HCT116 (cell line): Measurements from ENCODE around the gene CENPF. TPM values are rescaled to one million over a fixed set of nuclear protein-coding genes. Genes with fewer than 3 reads are reported as not detected.

Experiments
- ATAC-seq: fragments of 200-7000 bp; cut with Tn5 transposase; 2 replicates; pipeline ENCODE4 v1.9.1; 2020; ENCODE audit warnings: mild to moderate bottlenecking, moderate library complexity
- BruUV-seq: library from RNA; stranded (reverse); fragments of 400-500 nt; replicated peaks from 2 replicates; lab custom pipeline; 2021; lab: Mats Ljungman, UMichigan
- CTCF ChIA-PET: fragments of 300-600 bp; sonication (Branson Sonifier 250); formaldehyde crosslinking; loops from one replicate; lab custom pipeline; 2021; ENCODE audit warnings: antibody characterized with exemption; lab: Charles Lee
- POLR2A ChIA-PET: fragments of 300-600, 350-600 bp; sonication (Branson Sonifier 250); formaldehyde crosslinking; loops from one replicate; lab custom pipeline; 2021; ENCODE audit warnings: antibody characterized with exemption; lab: Charles Lee
- RAD21 ChIA-PET, 2 experiments: fragments of 300-600 bp; sonication (Branson Sonifier 250); formaldehyde crosslinking; loops; one replicate each; lab custom pipeline; 2023; ENCODE audit warnings: low total read pairs in 2 of 2; ENCODE audit not compliant: uncharacterized antibody in 2 of 2, unreplicated experiment in 2 of 2, low non-redundant PET in 1 of 2; lab: Charles Lee
- DNase-seq: peaks from one replicate; pipeline ENCODE4 v3.0.0-alpha.2; 2010; ENCODE audit warnings: low read depth, low spot score
- H2AFZ ChIP-seq: fragments of 200-600 bp; shearing (Covaris generic), sonication (generic); 2 replicates; pipeline ENCODE4 v1.6.1; 2017; ENCODE audit warnings: low read depth, mixed run types, mixed read lengths, antibody characterized with exemption, low read length; ENCODE audit not compliant: poor library complexity, severe bottlenecking
- H3K27ac ChIP-seq: 2 replicates; pipeline ENCODE4 v1.5.1; 2012; ENCODE audit warnings: low read depth, low read length
- H3K27me3 ChIP-seq: fragments of 200-600 bp; sonication (generic); 2 replicates; pipeline ENCODE4 v1.6.1; 2016; ENCODE audit warnings: mixed run types, low read length, mixed read lengths; ENCODE audit not compliant: insufficient read depth
- H3K36me3 ChIP-seq, 2 experiments: fragments of 200-500 bp in 1 of 2; fragments of 200-600 bp in 1 of 2; sonication (Bioruptor generic) in 1 of 2; sonication (generic) in 1 of 2; 2 replicates each; pipeline versions ENCODE4 v1.5.1 to v1.6.1; 2014 to 2016; ENCODE audit warnings: low read length in 2 of 2, inconsistent platforms in 1 of 2, mixed read lengths in 1 of 2, mixed run types in 1 of 2; ENCODE audit not compliant: insufficient read depth in 2 of 2, control insufficient read depth in 1 of 2
- H3K4me1 ChIP-seq, 2 experiments: fragments of 200-600 bp in 1 of 2; sonication (generic) in 1 of 2; 2 replicates each; pipeline versions ENCODE4 v1.5.1 to v1.6.1; 2012 to 2017; ENCODE audit warnings: low read length in 2 of 2, inconsistent platforms in 1 of 2, mild to moderate bottlenecking in 1 of 2, mixed read lengths in 1 of 2, mixed run types in 1 of 2, moderate library complexity in 1 of 2; ENCODE audit not compliant: insufficient read depth in 2 of 2, control insufficient read depth in 1 of 2
- H3K4me2 ChIP-seq: fragments of 200-600 bp; sonication (generic); 2 replicates; pipeline ENCODE4 v1.6.1; 2017; ENCODE audit warnings: mixed run types, low read length, mixed read lengths
- H3K4me3 ChIP-seq, 2 experiments: fragments of 200-600 bp in 1 of 2; sonication (generic) in 1 of 2; replicated peaks in 1 of 2; 2 replicates each; pipeline ENCODE4 v1.5.1; 2011 to 2016; ENCODE audit warnings: low read length in 2 of 2, control low read depth in 1 of 2, low read depth in 1 of 2, mild to moderate bottlenecking in 1 of 2, mixed read lengths in 1 of 2, mixed run types in 1 of 2
- H3K79me2 ChIP-seq: fragments of 200-600 bp; sonication (generic); 2 replicates; pipeline ENCODE4 v1.6.1; 2017; ENCODE audit warnings: mild to moderate bottlenecking, mixed run types, low read length, moderate library complexity, mixed read lengths; ENCODE audit not compliant: insufficient read depth
- H3K9ac ChIP-seq: fragments of 200-600 bp; sonication (generic); 2 replicates; pipeline ENCODE4 v1.6.1; 2016; ENCODE audit warnings: low read length, mixed read lengths
- H3K9me2 ChIP-seq: fragments of 200-600 bp; sonication (generic), shearing (Covaris generic); 2 replicates; pipeline ENCODE4 v1.6.1; 2017; ENCODE audit warnings: mixed run types, mild to moderate bottlenecking, moderate library complexity; ENCODE audit not compliant: insufficient read depth
- H3K9me3 ChIP-seq, 2 experiments: fragments of 200-500 bp in 1 of 2; fragments of 200-600 bp in 1 of 2; sonication (Bioruptor generic) in 1 of 2; sonication (generic) in 1 of 2; 2 replicates each; pipeline ENCODE4 v1.6.1; 2014 to 2017; ENCODE audit warnings: low read length in 2 of 2, mixed read lengths in 2 of 2, inconsistent platforms in 1 of 2, low read depth in 1 of 2, mild to moderate bottlenecking in 1 of 2, mixed run types in 1 of 2, moderate library complexity in 1 of 2; ENCODE audit not compliant: control insufficient read depth in 1 of 2, insufficient read depth in 1 of 2
- H4K20me1 ChIP-seq: fragments of 200-600 bp; sonication (generic), shearing (Covaris generic); 2 replicates; pipeline ENCODE4 v1.6.1; 2017; ENCODE audit warnings: mixed run types, mild to moderate bottlenecking, moderate library complexity; ENCODE audit not compliant: insufficient read depth
- ATF3 ChIP-seq: IDR thresholded peaks from 2 replicates; pipeline ENCODE4 v1.6.1; 2012
- CBX3 ChIP-seq: IDR thresholded peaks from 2 replicates; pipeline ENCODE4 v1.6.1; 2012; ENCODE audit warnings: low read depth
- CEBPB ChIP-seq: IDR thresholded peaks from 2 replicates; pipeline ENCODE4 v1.6.1; 2012; ENCODE audit warnings: low read depth
- CTCF ChIP-seq, 3 experiments: fragments of 200-600 bp in 1 of 3; sonication (generic) in 1 of 3; IDR thresholded peaks in 2 of 3; conservative IDR thresholded peaks in 1 of 3; 2 replicates each; pipeline ENCODE4 v1.5.1; 2012 to 2017; ENCODE audit warnings: low read depth in 2 of 3, low read length in 2 of 3, antibody characterized with exemption in 1 of 3, borderline replicate concordance in 1 of 3, control low read depth in 1 of 3, mild to moderate bottlenecking in 1 of 3, mixed read lengths in 1 of 3, mixed run types in 1 of 3, moderate library complexity in 1 of 3; ENCODE audit not compliant: insufficient read depth in 1 of 3
- EGR1 ChIP-seq: IDR thresholded peaks from 2 replicates; pipeline ENCODE4 v1.6.1; 2012; ENCODE audit warnings: low read depth
- ELF1 ChIP-seq: IDR thresholded peaks from 2 replicates; pipeline ENCODE4 v1.6.1; 2012; ENCODE audit warnings: low read depth, borderline replicate concordance
- EZH2 ChIP-seq: fragments of 200-600 bp; sonication (generic); IDR thresholded peaks from 2 replicates; pipeline ENCODE4 v1.6.1; 2017; ENCODE audit warnings: antibody characterized with exemption, mixed run types
- EZH2phosphoT487 ChIP-seq: fragments of 200-600 bp; IDR thresholded peaks from 2 replicates; pipeline ENCODE4 v1.6.1; 2018; ENCODE audit warnings: antibody characterized with exemption, borderline replicate concordance
- FOSL1 ChIP-seq: IDR thresholded peaks from 2 replicates; pipeline ENCODE4 v1.6.1; 2012; ENCODE audit warnings: low read depth
- JUND ChIP-seq: IDR thresholded peaks from 2 replicates; pipeline ENCODE4 v1.6.1; 2012
- POLR2AphosphoS5 ChIP-seq: IDR thresholded peaks from 2 replicates; pipeline ENCODE4 v1.6.1; 2011; ENCODE audit warnings: mild to moderate bottlenecking, low read depth, low read length, moderate library complexity
- RAD21 ChIP-seq: IDR thresholded peaks from 2 replicates; pipeline ENCODE4 v1.6.1; 2012; ENCODE audit warnings: low read depth, mild to moderate bottlenecking
- SIN3A ChIP-seq: IDR thresholded peaks from 2 replicates; pipeline ENCODE4 v1.6.1; 2012; ENCODE audit warnings: low read depth
- SP1 ChIP-seq: IDR thresholded peaks from 2 replicates; pipeline ENCODE4 v1.6.1; 2012; ENCODE audit warnings: low read depth
- SRF ChIP-seq: IDR thresholded peaks from 2 replicates; pipeline ENCODE4 v1.6.1; 2012; ENCODE audit warnings: low read depth
- ZFX ChIP-seq: fragments of 450-650 bp; IDR thresholded peaks from 2 replicates; pipeline ENCODE4 v1.6.1; 2017
- ZNF274 ChIP-seq: fragments of 200-500 bp; sonication (Bioruptor generic); IDR thresholded peaks from 2 replicates; pipeline ENCODE4 v1.6.1; 2014; ENCODE audit warnings: mild to moderate bottlenecking, low read depth, low read length, inconsistent platforms
- intact Hi-C: fragments of 100-400 bp; cut with micrococcal nuclease; formaldehyde crosslinking; loops from 2 replicates; pipeline ENCODE4 v1.10.0; 2022
- total RNA-seq: library from RNA; stranded (reverse); gene quantifications from one replicate; pipeline ENCODE4 v1.2.1, GENCODE V29; 2021; ENCODE audit not compliant: unreplicated experiment

The CENPF gene
- total RNA-seq, 1 experiment from 2014 or later = 120 TPM

GRCh38 chr1:214571281-214571680 is 31.7 kb upstream of the CENPF start:
- no TSS peak for BruUV-seq
- Histone ChIP-seq H3K4me1 (peaks cover 0 to 14% of the 10 kb centered on the region in 2 experiments; a peak in 2 of 4 replicates), H3K9me3 (peaks cover 0 to 7% of the 10 kb centered on the region in 2 experiments; a peak in 1 of 4 replicates), H3K27ac (no peak overlapping the region), H3K4me2 (no peak overlapping the region), H3K9me2 (no peaks in the 10 kb centered on the region), H3K27me3 (no peaks in the 10 kb centered on the region), H2AFZ (no peak overlapping the region), H4K20me1 (no peaks in the 10 kb centered on the region), H3K4me3 (no peak overlapping the region), H3K79me2 (no peaks in the 10 kb centered on the region), H3K36me3 (no peaks in the 10 kb centered on the region), H3K9ac (no peak overlapping the region)
- CTCF ChIA-PET = no interaction called here
- POLR2A ChIA-PET = no interaction called here
- ATAC-seq (no peak), DNase-seq (no peak)
- RAD21 ChIA-PET = no interaction called here
- TF ChIP-seq ZNF274 = no peak
- TF ChIP-seq FOSL1 = no peak
- TF ChIP-seq CEBPB = no peak
- no peak for TF ChIP-seq ELF1
- TF ChIP-seq CBX3 = no peak
- TF ChIP-seq SRF = no peak
- no peak for TF ChIP-seq EZH2phosphoT487
- intact Hi-C loops = no loop called here

- Histone ChIP-seq H3K27ac (no peak overlapping the region), H3K4me1 (peaks cover 0 to 5% of the 10 kb centered on the region in 2 experiments; a peak in 1 of 4 replicates)
These were observed 29.3 kb upstream of the CENPF start for GRCh38 chr1:214573386-214574318.

More at GRCh38 chr1:214573386-214574318, 29.3 kb upstream of the CENPF start:
- ChIA-PET CTCF (interaction anchor here (1.0 to 1.4 kb wide), 2 partner anchors 11 to 22 kb away, joined by 3 to 7 read pairs; partner anchors contain the start of gene PTPN14), RAD21 (no interaction called here), POLR2A (no interaction called here)
- no peaks in the 10 kb centered on the region for H4K20me1 ChIP-seq
- H3K4me2 ChIP-seq = no peak overlapping the region
- no peaks in the 10 kb centered on the region for H3K9me2 ChIP-seq
- no peak overlapping the region for H3K4me3 ChIP-seq
- DNase-seq (no peak), ATAC-seq (no peak)
- H2AFZ ChIP-seq = no peak overlapping the region
- no TSS peak for BruUV-seq
- intact Hi-C loops = no loop called here
- peaks cover 0 to 11% of the 10 kb centered on the region in 2 experiments; a peak in 2 of 4 replicates for H3K9me3 ChIP-seq
- no peaks in the 10 kb centered on the region for H3K27me3 ChIP-seq
- no peaks in the 10 kb centered on the region for H3K79me2 ChIP-seq
- no peak overlapping the region for H3K9ac ChIP-seq
- no peaks in the 10 kb centered on the region for H3K36me3 ChIP-seq
- TF ChIP-seq POLR2AphosphoS5 = no peak
- no peak for TF ChIP-seq ZFX
- TF ChIP-seq EZH2 = no peak
- TF ChIP-seq EZH2phosphoT487 = no peak
- no peak for TF ChIP-seq EGR1
- no peak for TF ChIP-seq SIN3A
- TF ChIP-seq ELF1 = no peak
- TF ChIP-seq SP1 = no peak
- no peak for TF ChIP-seq CTCF (IDR thresholded peaks at IDR 0.05 in 2 of 3, conservative IDR thresholded peaks at IDR 0.05 in 1 of 3; ENCODE audit: borderline replicate concordance in 1 of 3, insufficient read depth in 1 of 3, low read depth in 2 of 3, low read length in 2 of 3)
- no peak for TF ChIP-seq CEBPB
- TF ChIP-seq JUND = no peak
- TF ChIP-seq CBX3 = no peak
- no peak for TF ChIP-seq ATF3
- no peak for TF ChIP-seq RAD21
